Ishikawa (cell line): ENCODE data around the gene APC.

Experiments used
- EGR1 ChIP-seq: IDR thresholded peaks from 2 replicates; pipeline ENCODE4 v1.6.1; 2012
- NFIC ChIP-seq: IDR thresholded peaks from 2 replicates; pipeline ENCODE4 v1.6.1; 2012
- REST ChIP-seq: IDR thresholded peaks from 2 replicates; pipeline ENCODE4 v1.6.1; 2012; ENCODE audit warnings: low read depth, mild to moderate bottlenecking
- TCF12 ChIP-seq: IDR thresholded peaks from 2 replicates; pipeline ENCODE4 v1.6.1; 2012; ENCODE audit warnings: low read depth
- YY1 ChIP-seq: IDR thresholded peaks from 2 replicates; pipeline ENCODE4 v1.6.1; 2012; ENCODE audit warnings: low read depth
- ZBTB7A ChIP-seq: IDR thresholded peaks from 2 replicates; pipeline ENCODE4 v1.6.1; 2012; ENCODE audit warnings: low read depth
- TF ChIP-seq, protein P1 (sequence below): IDR thresholded peaks from 2 replicates; pipeline ENCODE4 v1.6.1; 2012
- TF ChIP-seq, protein P2 (sequence below): IDR thresholded peaks from 2 replicates; pipeline ENCODE4 v1.6.1; 2012

- TF ChIP-seq REST (no peak), TCF12 (no peak), NFIC (no peak), EGR1 (no peak), YY1 (no peak), ZBTB7A (no peak)
- TF ChIP-seq, protein P1, sequence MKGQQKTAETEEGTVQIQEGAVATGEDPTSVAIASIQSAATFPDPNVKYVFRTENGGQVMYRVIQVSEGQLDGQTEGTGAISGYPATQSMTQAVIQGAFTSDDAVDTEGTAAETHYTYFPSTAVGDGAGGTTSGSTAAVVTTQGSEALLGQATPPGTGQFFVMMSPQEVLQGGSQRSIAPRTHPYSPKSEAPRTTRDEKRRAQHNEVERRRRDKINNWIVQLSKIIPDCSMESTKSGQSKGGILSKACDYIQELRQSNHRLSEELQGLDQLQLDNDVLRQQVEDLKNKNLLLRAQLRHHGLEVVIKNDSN, result no peak
- TF ChIP-seq, protein P2, sequence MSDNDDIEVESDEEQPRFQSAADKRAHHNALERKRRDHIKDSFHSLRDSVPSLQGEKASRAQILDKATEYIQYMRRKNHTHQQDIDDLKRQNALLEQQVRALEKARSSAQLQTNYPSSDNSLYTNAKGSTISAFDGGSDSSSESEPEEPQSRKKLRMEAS, result no peak
Measured at GRCh38 chr5:112692472-112692871, 45.2 kb upstream of the APC start.
